Nephron progenitor cell (in vitro differentiated cells): ENCODE data around the gene LCN6.

Experiments
- DNase-seq: peaks from one replicate; pipeline ENCODE4 v3.0.0; 2021
- H3K27ac Mint-ChIP-seq: 2 replicates; pipeline ENCODE4 v1.8.0; 2021; ENCODE audit warnings: mild to moderate bottlenecking, moderate library complexity, mixed read lengths
- H3K27me3 Mint-ChIP-seq: 2 replicates; pipeline ENCODE4 v1.8.0; 2021; ENCODE audit warnings: mild to moderate bottlenecking, low read depth, mixed read lengths; ENCODE audit not compliant: poor library complexity
- H3K36me3 Mint-ChIP-seq: 2 replicates; pipeline ENCODE4 v1.8.0; 2021; ENCODE audit warnings: low read depth, mixed read lengths
- H3K4me1 Mint-ChIP-seq: 2 replicates; pipeline ENCODE4 v1.8.0; 2021; ENCODE audit warnings: mixed read lengths
- H3K4me3 Mint-ChIP-seq: 2 replicates; pipeline ENCODE4 v1.8.0; 2021; ENCODE audit warnings: mild to moderate bottlenecking, moderate library complexity, mixed read lengths
- H3K9me3 Mint-ChIP-seq: 2 replicates; pipeline ENCODE4 v1.8.0; 2021; ENCODE audit warnings: mild to moderate bottlenecking, moderate library complexity, mixed read lengths
- TF ChIP-seq, protein P1 (sequence below): fragments of 200-600 bp; sonication (generic); IDR thresholded peaks from 2 replicates; pipeline ENCODE4 v1.5.0; 2021; ENCODE audit warnings: antibody characterized with exemption

Gene LCN6

DNA sequence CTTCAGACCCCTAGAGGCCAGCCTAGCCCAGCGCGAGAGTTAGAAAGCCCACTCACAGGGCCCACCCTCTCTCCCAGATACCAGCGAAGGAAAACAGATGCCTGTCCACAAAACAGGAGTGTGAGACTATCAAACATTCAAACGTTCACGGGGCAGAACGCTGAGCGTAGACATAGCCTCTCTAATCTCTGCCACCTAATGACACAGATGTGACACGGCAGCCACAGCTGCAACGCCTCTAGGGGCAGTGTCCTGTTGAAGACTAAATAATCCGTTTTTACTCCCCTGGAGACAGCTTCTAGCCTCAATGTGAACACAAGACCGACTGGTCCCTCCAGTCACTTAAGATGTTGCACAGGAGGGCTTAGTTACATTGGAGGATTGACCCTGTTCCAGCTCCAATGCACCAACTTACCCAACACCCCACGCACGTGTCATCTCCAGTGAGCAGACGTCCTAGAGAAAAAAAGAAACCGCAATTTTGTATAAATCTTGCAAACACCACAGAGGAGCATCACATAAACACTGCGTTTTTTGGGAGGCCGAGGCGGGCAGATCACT is 21.6 kb downstream of the LCN6 start:
- H3K27me3 Mint-ChIP-seq = peaks cover 10% of the 10 kb centered on the region
- H3K9me3 Mint-ChIP-seq = no peaks in the 10 kb centered on the region
- H3K4me1 Mint-ChIP-seq = peaks cover 35% of the 10 kb centered on the region
- peak overlapping the region; percentile 98 for H3K4me3 Mint-ChIP-seq
- peak overlapping the region; percentile 52 for H3K27ac Mint-ChIP-seq
- H3K36me3 Mint-ChIP-seq = peaks cover 36% of the 10 kb centered on the region
- no peak for DNase-seq
- TF ChIP-seq, protein P1, sequence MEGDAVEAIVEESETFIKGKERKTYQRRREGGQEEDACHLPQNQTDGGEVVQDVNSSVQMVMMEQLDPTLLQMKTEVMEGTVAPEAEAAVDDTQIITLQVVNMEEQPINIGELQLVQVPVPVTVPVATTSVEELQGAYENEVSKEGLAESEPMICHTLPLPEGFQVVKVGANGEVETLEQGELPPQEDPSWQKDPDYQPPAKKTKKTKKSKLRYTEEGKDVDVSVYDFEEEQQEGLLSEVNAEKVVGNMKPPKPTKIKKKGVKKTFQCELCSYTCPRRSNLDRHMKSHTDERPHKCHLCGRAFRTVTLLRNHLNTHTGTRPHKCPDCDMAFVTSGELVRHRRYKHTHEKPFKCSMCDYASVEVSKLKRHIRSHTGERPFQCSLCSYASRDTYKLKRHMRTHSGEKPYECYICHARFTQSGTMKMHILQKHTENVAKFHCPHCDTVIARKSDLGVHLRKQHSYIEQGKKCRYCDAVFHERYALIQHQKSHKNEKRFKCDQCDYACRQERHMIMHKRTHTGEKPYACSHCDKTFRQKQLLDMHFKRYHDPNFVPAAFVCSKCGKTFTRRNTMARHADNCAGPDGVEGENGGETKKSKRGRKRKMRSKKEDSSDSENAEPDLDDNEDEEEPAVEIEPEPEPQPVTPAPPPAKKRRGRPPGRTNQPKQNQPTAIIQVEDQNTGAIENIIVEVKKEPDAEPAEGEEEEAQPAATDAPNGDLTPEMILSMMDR = peak; percentile 27

DNA sequence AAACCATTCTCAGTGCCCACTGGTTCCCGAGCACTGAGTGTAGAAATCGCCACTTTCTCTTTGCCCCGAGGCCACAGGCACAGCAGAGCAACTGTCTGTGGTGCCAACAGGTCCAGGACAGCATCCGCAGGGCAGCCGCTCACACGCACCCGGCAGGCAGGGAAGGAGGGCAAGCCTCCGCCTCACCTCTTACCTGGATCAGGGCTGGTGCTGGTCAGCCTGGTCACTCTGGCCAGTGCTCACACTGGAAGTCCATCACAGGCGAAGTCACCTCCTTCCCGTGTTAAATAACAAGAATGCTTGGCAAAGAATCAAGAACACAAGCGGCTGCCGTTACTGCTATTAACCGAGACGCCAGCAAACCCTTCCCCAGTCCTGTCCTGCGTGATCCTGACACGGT is 22.2 kb downstream of the LCN6 start:
- H3K4me1 Mint-ChIP-seq = peaks cover 37% of the 10 kb centered on the region
- peaks cover 36% of the 10 kb centered on the region for H3K36me3 Mint-ChIP-seq
- H3K27me3 Mint-ChIP-seq = peaks cover 8% of the 10 kb centered on the region
- no peaks in the 10 kb centered on the region for H3K9me3 Mint-ChIP-seq
- peak overlapping the region; percentile 52 for H3K27ac Mint-ChIP-seq
- peak overlapping the region; percentile 98 for H3K4me3 Mint-ChIP-seq
- no peak for DNase-seq
- TF ChIP-seq, protein P1 = no peak

DNA sequence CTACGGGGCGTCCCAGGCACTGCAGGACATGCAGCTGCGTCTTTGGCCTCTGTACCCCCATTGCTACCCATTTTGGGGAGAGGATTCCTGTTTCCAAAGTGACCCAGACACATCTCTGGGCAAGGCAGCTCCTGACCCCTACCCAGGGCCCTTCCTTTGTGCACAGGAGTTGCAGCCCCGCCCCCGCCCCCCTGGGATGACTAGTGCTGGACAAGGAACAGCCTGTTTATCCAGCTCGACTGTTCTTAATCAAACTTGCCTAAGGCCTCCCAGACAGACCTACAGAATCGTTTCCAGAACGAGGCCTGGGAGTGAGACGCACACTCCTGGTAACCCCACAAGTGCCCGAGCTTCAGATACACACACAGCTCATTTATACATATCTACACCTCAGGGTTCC is 22.7 kb downstream of the LCN6 start:
- Mint-ChIP-seq H3K9me3 (no peaks in the 10 kb centered on the region), H3K27me3 (peaks cover 8% of the 10 kb centered on the region), H3K36me3 (peaks cover 34% of the 10 kb centered on the region), H3K27ac (peak overlapping the region; percentile 52), H3K4me3 (peak overlapping the region; percentile 98), H3K4me1 (peaks cover 35% of the 10 kb centered on the region)
- DNase-seq = no peak
- TF ChIP-seq, protein P1 = no peak

DNA sequence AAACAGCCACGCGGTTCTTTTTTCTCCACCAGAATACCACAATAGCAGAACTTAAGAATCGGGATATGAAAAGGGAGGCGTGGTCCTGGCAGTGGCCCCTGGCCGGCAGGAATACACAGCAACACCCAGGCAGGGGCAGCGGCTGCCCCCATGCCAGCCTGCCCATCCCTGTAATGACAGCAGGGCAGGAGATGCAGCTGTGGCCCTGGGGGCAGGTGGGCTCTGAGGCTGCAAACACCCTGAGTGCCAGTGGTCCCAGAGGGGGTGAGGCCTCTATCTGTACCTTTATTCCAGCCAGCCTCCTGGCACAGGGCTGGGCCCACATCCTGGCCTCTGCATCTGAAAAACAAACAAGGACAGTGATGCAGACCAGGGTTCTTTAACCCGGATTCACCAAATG is 23.6 kb downstream of the LCN6 start:
- no peak for DNase-seq
- Mint-ChIP-seq H3K36me3 (peaks cover 30% of the 10 kb centered on the region), H3K4me1 (peaks cover 42% of the 10 kb centered on the region), H3K27ac (no peak overlapping the region), H3K9me3 (no peaks in the 10 kb centered on the region), H3K4me3 (no peak overlapping the region), H3K27me3 (peaks cover 5% of the 10 kb centered on the region)
- TF ChIP-seq, protein P1 = no peak

DNA sequence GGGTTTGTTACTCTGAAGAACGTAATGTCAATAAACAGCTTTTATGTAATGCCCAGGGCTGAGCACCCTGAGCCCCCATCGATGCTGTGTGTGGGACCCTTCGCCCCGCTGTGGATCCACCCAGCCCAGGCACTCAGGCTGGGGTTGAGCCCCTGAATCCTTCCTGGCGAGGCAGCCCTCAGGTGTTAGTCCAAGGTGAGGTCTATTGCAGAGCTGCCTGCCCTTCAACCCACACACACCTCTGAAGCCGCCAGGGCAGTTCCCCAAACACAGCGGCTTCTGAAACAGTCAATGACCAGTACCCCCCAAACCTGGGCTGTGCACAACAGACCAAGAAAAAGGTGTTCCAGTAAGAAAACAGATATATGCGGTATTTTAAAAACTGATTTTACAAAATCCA is 24.3 kb downstream of the LCN6 start:
- peaks cover 42% of the 10 kb centered on the region for H3K4me1 Mint-ChIP-seq
- no peak overlapping the region for H3K4me3 Mint-ChIP-seq
- TF ChIP-seq, protein P1 = no peak
- no peaks in the 10 kb centered on the region for H3K27me3 Mint-ChIP-seq
- DNase-seq = no peak
- H3K9me3 Mint-ChIP-seq = no peaks in the 10 kb centered on the region
- peaks cover 30% of the 10 kb centered on the region for H3K36me3 Mint-ChIP-seq
- no peak overlapping the region for H3K27ac Mint-ChIP-seq

DNA sequence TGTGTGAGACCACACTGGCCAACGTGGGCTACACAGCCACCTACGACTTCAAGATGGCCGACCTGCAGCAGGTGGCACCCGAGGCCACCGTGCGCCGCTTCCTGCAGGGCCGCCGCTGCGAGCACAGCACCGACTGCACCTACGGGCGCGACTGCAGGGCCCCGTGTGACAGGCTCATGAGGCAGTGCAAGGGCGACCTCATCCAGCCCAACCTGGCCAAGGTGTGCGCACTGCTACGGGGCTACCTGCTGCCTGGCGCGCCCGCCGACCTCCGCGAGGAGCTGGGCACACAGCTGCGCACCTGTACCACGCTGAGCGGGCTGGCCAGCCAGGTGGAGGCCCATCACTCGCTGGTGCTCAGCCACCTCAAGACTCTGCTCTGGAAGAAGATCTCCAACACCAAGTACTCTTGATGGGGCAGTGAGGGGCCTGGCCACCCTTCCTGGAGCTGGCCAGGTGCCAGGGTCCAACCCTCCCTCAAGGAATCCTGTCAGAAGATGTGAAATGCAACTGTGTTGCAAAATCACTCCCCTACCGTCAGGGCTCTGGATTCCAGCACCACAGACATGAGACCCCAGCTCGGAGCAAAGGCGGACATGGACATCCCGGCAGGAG is 24.9 kb downstream of the LCN6 start:
- TF ChIP-seq, protein P1 = no peak
- Mint-ChIP-seq H3K27me3 (no peaks in the 10 kb centered on the region), H3K36me3 (peaks cover 30% of the 10 kb centered on the region), H3K4me3 (no peak overlapping the region), H3K27ac (no peak overlapping the region), H3K4me1 (peaks cover 42% of the 10 kb centered on the region), H3K9me3 (no peaks in the 10 kb centered on the region)
- DNase-seq = no peak
